CD14-positive monocyte (primary cell): ENCODE results near the gene PITPNC1. TPM values are rescaled to one million over a fixed set of nuclear protein-coding genes. Genes with fewer than 3 reads are reported as not detected.
A peak's percentile ranks its signal among the peaks of the same experiment; 100 is the strongest.

Experiments
- DNase-seq, 3 donors: peaks; one replicate each; pipeline ENCODE4 v3.0.0-alpha.2; 2011 to 2022
- H2AFZ ChIP-seq: 2 replicates; pipeline ENCODE4 v1.6.0; 2012; ENCODE audit warnings: mild to moderate bottlenecking, low read depth, low read length, inconsistent platforms; ENCODE audit not compliant: insufficient read depth, poor library complexity, severe bottlenecking
- H3K27ac ChIP-seq, 2 donors: 1 replicate in 1 of 2; 2 replicates in 1 of 2; pipeline ENCODE4 v1.5.1; 2012 to 2013; ENCODE audit warnings: low read length in 2 of 2, control low read depth in 1 of 2, inconsistent platforms in 1 of 2, low read depth in 1 of 2, mild to moderate bottlenecking in 1 of 2
- H3K27me3 ChIP-seq, 2 donors: one replicate each; pipeline versions ENCODE4 v1.6.0 to v1.6.1; 2011 to 2013; ENCODE audit warnings: low read length in 2 of 2; ENCODE audit not compliant: control insufficient read depth in 2 of 2, insufficient read depth in 2 of 2
- H3K36me3 ChIP-seq, 2 donors: replicated peaks in 1 of 2; 1 replicate in 1 of 2; 2 replicates in 1 of 2; pipeline versions ENCODE4 v1.5.1 to v1.6.1; 2012 to 2013; ENCODE audit warnings: low read length in 2 of 2, control low read depth in 1 of 2, inconsistent platforms in 1 of 2, mild to moderate bottlenecking in 1 of 2; ENCODE audit not compliant: insufficient read depth in 2 of 2, control insufficient read depth in 1 of 2
- H3K4me1 ChIP-seq, 2 donors: 1 replicate in 1 of 2; 2 replicates in 1 of 2; pipeline versions ENCODE4 v1.5.1 to v1.6.1; 2012 to 2013; ENCODE audit warnings: low read length in 2 of 2, control low read depth in 1 of 2, inconsistent platforms in 1 of 2, mild to moderate bottlenecking in 1 of 2, moderate library complexity in 1 of 2; ENCODE audit not compliant: insufficient read depth in 2 of 2, control insufficient read depth in 1 of 2
- H3K4me2 ChIP-seq: replicated peaks from 2 replicates; pipeline ENCODE3; 2012; ENCODE audit warnings: low read length, moderate library complexity, mild to moderate bottlenecking; ENCODE audit not compliant: poor library complexity, severe bottlenecking; ENCODE audit errors: extremely low read depth
- H3K4me3 ChIP-seq, 3 experiments: fragments of 200-600 bp in 1 of 3; sonication (generic) in 1 of 3; replicated peaks in 1 of 3; 1 replicate in 2 of 3; 2 replicates in 1 of 3; pipeline ENCODE4 v1.5.1; 2011 to 2013; ENCODE audit warnings: low read length in 3 of 3, mild to moderate bottlenecking in 3 of 3, control low read depth in 2 of 3, low read depth in 2 of 3, inconsistent platforms in 1 of 3, moderate library complexity in 1 of 3
- H3K79me2 ChIP-seq: 2 replicates; pipeline ENCODE4 v1.6.0; 2012; ENCODE audit warnings: mild to moderate bottlenecking, control low read depth, inconsistent platforms, low read length, moderate library complexity; ENCODE audit not compliant: insufficient read depth
- H3K9ac ChIP-seq: 2 replicates; pipeline ENCODE4 v1.6.0; 2017; ENCODE audit warnings: low read length, mild to moderate bottlenecking; ENCODE audit not compliant: insufficient read depth, poor library complexity, severe bottlenecking
- H3K9me3 ChIP-seq, 2 donors: replicated peaks in 1 of 2; 1 replicate in 1 of 2; 2 replicates in 1 of 2; pipeline versions ENCODE4 v1.5.1 to v1.6.1; 2012 to 2013; ENCODE audit warnings: low read length in 2 of 2, control low read depth in 1 of 2; ENCODE audit not compliant: control insufficient read depth in 1 of 2, insufficient read depth in 1 of 2
- H4K20me1 ChIP-seq: 2 replicates; pipeline ENCODE4 v1.6.0; 2012; ENCODE audit warnings: mild to moderate bottlenecking, low read length, control low read depth, moderate library complexity; ENCODE audit not compliant: insufficient read depth
- H3K27ac Mint-ChIP-seq, 7 donors: one replicate each; pipeline ENCODE4 v1.8.0; 2020; ENCODE audit warnings: mild to moderate bottlenecking in 7 of 7, mixed read lengths in 7 of 7, moderate library complexity in 6 of 7, inconsistent platforms in 2 of 7
- H3K27me3 Mint-ChIP-seq, 3 donors: one replicate each; pipeline ENCODE4 v1.8.0; 2021 to 2022; ENCODE audit warnings: low read depth in 3 of 3, mild to moderate bottlenecking in 3 of 3, mixed read lengths in 3 of 3, moderate library complexity in 3 of 3, inconsistent platforms in 1 of 3
- H3K36me3 Mint-ChIP-seq, 2 donors: one replicate each; pipeline ENCODE4 v1.8.0; 2020; ENCODE audit warnings: mixed read lengths in 2 of 2, inconsistent platforms in 1 of 2, mild to moderate bottlenecking in 1 of 2
- H3K4me1 Mint-ChIP-seq: one replicate; pipeline ENCODE4 v1.8.0; 2020; ENCODE audit warnings: mild to moderate bottlenecking, mixed read lengths
- H3K4me3 Mint-ChIP-seq, 2 donors: one replicate each; pipeline ENCODE4 v1.8.0; 2020; ENCODE audit warnings: mild to moderate bottlenecking in 2 of 2, mixed read lengths in 2 of 2, moderate library complexity in 1 of 2
- H3K9me3 Mint-ChIP-seq, 7 donors: one replicate each; pipeline ENCODE4 v1.8.0; 2020 to 2022; ENCODE audit warnings: mixed read lengths in 7 of 7, mild to moderate bottlenecking in 6 of 7, moderate library complexity in 6 of 7, inconsistent platforms in 2 of 7
- CTCF ChIP-seq: fragments of 200-600 bp; IDR thresholded peaks from one replicate; pipeline ENCODE4 v1.8.0; 2022; ENCODE audit warnings: antibody characterized with exemption, mild to moderate bottlenecking
- WGBS: methylation state at CpG from one replicate; pipeline ENCODE4 v1.1.5; 2013; ENCODE audit warnings: missing lambda C conversion rate; ENCODE audit not compliant: insufficient coverage; 5-methylcytosine and 5-hydroxymethylcytosine counted together
- intact Hi-C, 2 donors: fragments of 100-400 bp; cut with micrococcal nuclease; formaldehyde crosslinking; loops; one replicate each; pipeline versions ENCODE4 v1.15.0 to v1.15.1; 2023
- polyA plus RNA-seq, 3 donors: library from polyadenylated mRNA; depleted of rRNA in 1 of 3; unstranded in 2 of 3; stranded (reverse) in 1 of 3; fragments of 300-500 nt in 2 of 3; fragments of >200 nt in 1 of 3; fragmentation: Illumina TruSeq in 2 of 3; gene quantifications; 1 replicate in 2 of 3; 2 replicates in 1 of 3; pipeline ENCODE4 v1.2.3, GENCODE V29; 2012 to 2021

The PITPNC1 gene
- polyA plus RNA-seq, 3 donors = 18.5 to 31.0 (median 21.7) TPM

- Mint-ChIP-seq H3K4me1 (peaks cover 21% of the 10 kb centered on the region), H3K27me3 (peaks cover 0 to 2% (median 0%) of the 10 kb centered on the region in 3 donors), H3K4me3 (no peak overlapping the region), H3K36me3 (no peaks in the 10 kb centered on the region), H3K9me3 (no peaks in the 10 kb centered on the region), H3K27ac (peak overlapping the region; percentile 35 to 80 (median 53))
- no peak for TF ChIP-seq CTCF
- Histone ChIP-seq H4K20me1 (peaks cover 51% of the 10 kb centered on the region), H3K9ac (no peak overlapping the region), H3K9me3 (no peaks in the 10 kb centered on the region), H3K36me3 (no peaks in the 10 kb centered on the region), H3K27ac (peak overlapping the region; percentile 28), H3K4me3 (no peak overlapping the region), H2AFZ (no peak overlapping the region), H3K27me3 (no peaks in the 10 kb centered on the region), H3K79me2 (peaks cover 34% of the 10 kb centered on the region), H3K4me1 (peaks cover 15 to 17% of the 10 kb centered on the region in 2 donors), H3K4me2 (no peak overlapping the region)
- intact Hi-C loops = no loop called here
- 47% methylated on average over 2 of the region's 4 CpGs for WGBS
- peak; percentile 74 to 88 (median 79) for DNase-seq
These were observed 34.3 kb downstream of the PITPNC1 start for GRCh38 chr17:67411397-67411796.

- no peaks in the 10 kb centered on the region for H3K9me3 ChIP-seq
- H3K27ac ChIP-seq = no peak overlapping the region
- H3K27me3 ChIP-seq = no peaks in the 10 kb centered on the region
- Mint-ChIP-seq H3K9me3 (no peaks in the 10 kb centered on the region), H3K27ac (peak overlapping the region in 4 of 7 donors; percentile 9 to 80 (median 68)), H3K4me3 (no peak overlapping the region), H3K27me3 (peaks cover 0 to 5% (median 2%) of the 10 kb centered on the region in 3 donors), H3K36me3 (no peaks in the 10 kb centered on the region), H3K4me1 (peaks cover 21% of the 10 kb centered on the region)
- no peaks in the 10 kb centered on the region for H3K36me3 ChIP-seq
- H3K79me2 ChIP-seq = peaks cover 34% of the 10 kb centered on the region
- H3K4me3 ChIP-seq = no peak overlapping the region
- WGBS = 100% methylated on average over 1 of the region's 4 CpGs
- DNase-seq = no peak
- no peak for TF ChIP-seq CTCF
- H3K4me1 ChIP-seq = peaks cover 15 to 17% of the 10 kb centered on the region in 2 donors
- no peak overlapping the region for H3K9ac ChIP-seq
- intact Hi-C loops = no loop called here
- H3K4me2 ChIP-seq = no peak overlapping the region
- H2AFZ ChIP-seq = no peak overlapping the region
- peaks cover 50% of the 10 kb centered on the region for H4K20me1 ChIP-seq
These were observed 35.0 kb downstream of the PITPNC1 start for GRCh38 chr17:67412032-67412431.
